GM12892 (cell line): ENCODE measurements around the gene SYNE4.

ENCODE experiments used
- POLR2A ChIP-seq: IDR thresholded peaks from 2 replicates; pipeline ENCODE4 v1.6.1; 2011; ENCODE audit warnings: low read depth, low read length, control low read depth
- POLR2AphosphoS5 ChIP-seq: IDR thresholded peaks from 2 replicates; pipeline ENCODE4 v1.6.1; 2011; ENCODE audit warnings: low read depth, low read length, control low read depth

DNA sequence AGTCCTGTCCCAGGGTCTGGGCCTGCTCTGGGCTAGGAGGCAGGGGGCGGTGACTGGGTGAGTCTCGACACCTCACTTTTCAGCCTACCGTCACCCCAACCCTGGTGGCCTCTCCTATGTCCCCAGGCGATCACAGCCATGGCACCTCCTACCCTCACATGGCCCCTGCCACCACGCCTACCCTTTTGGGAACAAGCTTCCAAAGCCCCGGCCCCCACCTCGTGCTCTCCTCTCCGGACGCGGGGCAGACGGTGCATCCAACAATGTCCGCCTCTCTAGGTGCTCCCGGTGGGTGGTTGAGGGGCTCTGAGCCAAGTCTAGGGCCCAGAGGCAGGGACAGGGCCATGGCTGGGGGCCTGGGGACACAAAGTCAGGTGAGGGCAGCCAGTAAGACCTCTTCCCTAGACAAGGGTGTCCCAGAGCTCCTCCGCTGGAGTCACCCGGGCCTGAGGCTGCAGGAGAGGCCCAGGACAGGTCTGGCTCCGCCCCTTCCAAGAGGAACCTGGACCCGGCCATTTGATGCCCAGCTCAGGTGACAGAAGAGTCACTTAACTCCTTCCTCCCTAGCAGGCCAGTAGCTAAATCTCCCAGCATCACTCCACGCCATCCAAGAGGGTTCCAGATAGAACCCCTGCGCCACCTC is at the start of gene SYNE4:
- TF ChIP-seq POLR2AphosphoS5 (no peak), POLR2A (no peak; the same call in 1 of the 2 replicates)
